GM21786 (cell line): ENCODE data around the gene DLGAP4.

Experiments
- ATAC-seq: cut with Tn5 transposase; IDR thresholded peaks from one replicate; pipeline ENCODE4 v1.9.1; 2021; ENCODE audit not compliant: unreplicated experiment

DLGAP4 gene

DNA sequence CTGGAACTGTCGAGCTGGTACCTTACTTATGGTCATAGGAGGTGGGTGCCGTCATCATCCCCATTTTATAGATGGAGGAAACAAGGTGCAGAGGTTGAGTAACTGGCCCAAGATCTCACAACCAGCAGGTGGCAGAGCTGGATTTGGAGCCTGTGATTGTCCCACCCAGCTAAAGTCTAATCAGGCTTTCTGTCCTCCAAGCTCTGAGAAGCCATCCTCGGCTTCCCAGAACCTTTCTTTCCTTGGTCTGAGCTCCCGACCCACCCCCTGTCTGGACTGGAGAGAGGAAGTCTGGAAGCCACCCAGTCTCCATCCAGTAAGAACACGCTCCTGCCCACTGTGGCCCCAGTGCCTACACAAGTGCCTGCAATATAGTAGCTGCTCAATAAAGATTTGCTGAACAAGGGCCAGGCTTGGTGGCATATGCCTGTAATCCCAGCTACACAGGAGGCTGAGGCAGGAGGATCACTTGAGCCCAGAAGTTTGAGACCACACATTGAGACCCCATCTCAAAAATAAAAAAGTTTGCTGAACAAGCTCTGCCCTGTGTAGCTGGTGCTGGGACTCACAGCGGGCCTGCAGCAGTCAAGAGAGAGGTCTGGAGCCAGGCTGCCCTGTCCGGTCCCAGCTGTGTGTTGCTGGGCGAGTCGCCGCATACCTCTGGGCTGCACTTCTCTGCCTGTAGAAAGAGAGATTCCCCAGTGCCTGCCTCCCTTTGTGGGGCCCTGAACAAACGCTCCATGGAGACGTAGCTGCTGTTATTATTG, 32.5 kb upstream of the DLGAP4 start:
- no peak for ATAC-seq

DNA sequence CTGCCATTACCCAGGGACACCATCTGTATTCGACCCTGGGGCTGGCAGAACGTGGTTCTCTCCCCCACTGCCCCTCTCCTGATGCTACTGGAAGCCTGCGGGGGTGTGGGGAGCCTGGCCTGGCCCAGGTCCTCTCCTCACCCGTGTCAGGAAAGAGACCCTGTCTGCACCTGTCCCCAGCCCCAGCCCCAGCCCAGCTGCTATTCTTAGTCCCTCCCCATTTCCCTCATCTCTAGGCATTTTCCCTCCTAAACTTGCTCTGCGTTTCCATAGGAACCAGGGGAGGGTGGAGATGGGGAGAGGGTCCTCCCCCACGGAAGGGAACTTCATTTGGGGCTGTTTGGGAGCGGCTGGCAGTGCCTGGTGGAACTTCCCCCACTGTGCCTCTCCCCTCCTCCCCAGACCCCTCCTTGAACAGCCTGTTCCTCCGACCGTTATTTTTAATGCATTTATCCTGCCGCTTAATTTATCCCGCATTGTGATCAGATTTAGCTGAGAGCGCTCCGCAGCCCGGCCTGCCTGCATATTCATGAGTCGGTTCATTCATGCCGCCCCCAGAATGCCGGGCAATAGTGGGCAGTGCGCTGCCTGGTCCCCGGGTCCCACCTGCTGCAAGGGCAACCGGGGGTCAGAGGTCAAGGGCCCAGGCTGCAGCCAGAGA, 31.8 kb upstream of the DLGAP4 start:
- ATAC-seq = no peak

DNA sequence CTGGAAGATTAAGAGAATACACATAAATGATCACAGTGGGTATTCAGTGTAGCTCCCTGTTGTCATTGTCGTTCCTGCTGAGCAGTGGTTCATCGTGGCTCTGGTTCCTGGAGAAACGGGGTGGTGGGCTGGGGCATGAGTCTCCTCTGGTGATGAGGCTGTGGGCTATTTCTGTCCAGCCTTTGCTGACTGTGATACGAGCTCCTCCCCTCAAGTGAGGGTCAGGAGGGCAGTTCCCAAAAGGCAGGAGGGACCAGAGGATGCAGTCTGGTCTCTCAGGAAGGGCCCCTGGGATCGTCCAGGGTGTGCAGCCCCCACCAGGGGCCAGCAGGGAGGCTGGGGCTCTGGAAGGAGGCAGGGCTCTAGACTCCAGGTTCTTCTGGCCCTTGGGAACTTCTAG, 31.1 kb upstream of the DLGAP4 start:
- no peak for ATAC-seq

DNA sequence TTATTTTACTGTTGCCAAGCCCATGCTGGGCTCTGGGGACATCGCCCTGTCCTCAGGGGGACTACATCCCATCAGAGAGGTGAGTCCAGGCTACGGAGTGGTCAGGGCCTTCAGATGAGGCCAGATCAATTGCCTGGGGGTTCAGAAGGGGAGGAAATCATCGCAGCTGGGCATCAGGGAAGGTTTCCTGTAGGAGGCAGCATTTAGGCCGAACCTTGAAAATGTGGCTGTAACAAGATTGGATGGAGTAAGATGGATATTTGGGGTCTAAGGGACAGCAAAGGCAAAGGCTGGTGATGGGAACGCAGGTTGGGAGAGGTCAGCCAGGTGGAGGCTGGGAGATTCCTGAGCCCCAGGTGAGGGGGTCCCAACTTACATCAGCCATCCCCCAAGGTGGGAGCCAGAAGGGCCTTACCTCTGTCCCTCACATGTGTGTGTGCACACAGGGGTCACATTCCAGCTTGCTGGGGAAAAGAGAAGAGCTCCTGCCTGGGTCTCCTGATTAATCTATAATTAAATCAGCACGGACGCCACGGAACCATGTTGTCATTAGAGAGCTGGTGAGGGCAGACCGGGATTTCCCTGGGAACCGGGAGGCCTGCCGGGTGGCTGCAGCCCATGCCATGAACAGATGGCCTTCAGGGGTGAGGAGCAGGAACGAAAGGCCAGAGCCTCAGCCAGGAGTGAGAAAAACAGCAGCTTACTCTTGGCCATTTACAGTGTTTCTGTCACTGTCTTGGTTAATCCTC, 30.5 kb upstream of the DLGAP4 start:
- no peak for ATAC-seq

DNA sequence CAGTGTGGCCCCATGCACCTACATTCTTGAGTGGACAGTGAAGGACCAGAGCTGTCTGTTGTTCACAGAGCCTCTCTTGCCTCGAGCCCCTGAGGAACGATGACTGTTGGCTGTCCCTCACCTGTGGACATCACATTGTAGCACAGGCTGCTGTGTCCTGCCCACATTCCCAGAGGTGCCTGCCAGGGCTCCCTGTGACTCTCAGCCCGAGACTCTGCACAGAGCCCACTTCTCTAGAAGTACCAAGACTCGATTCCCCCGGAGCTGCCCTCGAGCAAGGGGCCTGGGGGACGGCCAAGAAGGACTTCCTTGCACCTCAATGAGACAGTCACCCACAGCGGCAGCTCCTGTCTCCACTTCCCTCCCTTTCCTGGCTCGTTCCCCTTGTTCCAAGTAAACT, 28.6 kb upstream of the DLGAP4 start:
- no peak for ATAC-seq

DNA sequence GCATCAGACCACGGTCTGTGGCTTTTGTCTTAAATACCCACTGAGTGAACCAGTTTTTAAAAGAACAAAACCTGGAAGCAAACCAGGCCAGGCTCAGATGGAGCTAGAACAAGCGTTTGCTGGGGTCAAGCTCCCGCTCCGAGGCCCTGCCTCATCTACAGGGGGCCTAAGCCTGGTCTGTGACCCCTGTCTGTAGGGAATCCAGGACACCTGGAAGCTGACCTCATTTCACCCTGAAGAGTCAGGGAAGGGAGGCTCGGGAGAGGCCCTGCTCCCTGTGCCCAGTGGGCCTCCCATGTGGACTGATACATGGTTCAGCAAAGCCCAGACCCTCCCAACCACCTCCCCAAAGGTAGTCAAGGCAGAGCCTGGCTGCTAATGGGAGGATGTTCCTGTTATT, 26.8 kb upstream of the DLGAP4 start:
- ATAC-seq = no peak

DNA sequence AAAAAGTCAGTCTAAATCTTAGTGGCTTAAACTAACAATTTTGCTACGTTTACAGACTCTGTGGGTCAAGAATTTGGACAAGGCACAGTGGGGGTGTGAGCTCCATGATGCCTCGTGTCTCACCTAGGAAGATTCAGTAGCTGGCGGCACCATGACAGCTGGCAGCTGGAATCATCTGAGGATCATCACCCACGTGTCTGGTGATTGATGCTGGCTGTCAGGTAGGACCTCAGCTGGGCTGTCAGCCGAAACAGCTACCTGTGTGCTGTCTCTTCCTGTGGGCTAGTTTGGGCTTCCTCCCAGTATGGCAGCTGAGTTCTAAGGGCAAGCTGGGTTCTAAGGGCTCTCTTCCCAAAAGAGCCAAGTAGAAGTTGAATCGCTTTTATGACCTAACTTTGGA, 26.4 kb upstream of the DLGAP4 start:
- ATAC-seq = no peak

DNA sequence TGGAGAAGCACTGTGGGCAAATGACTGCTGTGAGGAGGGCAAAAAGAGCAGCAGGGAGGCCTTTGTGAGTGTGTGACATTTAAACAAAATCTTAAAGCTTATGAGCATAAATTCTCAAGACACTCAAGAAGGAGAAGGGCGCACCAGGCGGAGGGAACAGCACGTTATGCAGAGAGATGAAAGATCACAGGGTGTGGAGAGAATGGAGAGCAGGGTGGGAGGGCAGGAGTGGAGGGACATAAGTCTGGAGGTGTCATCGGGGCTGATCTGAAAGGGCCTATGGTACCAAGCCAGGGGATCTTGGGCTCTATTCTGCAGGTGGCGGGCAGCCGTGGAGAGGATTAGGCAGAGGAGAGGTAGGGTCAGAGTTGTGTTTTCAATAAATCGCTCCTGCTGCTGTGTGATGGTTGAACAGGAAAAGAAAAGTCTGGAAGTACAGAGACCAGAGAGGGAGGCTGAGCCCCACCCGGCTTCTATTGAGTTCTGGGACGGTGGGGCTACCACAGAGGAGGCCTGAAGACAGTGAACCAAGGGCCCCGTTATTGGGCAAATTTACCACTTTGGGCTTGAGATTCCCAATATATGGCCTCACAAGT, 24.3 kb upstream of the DLGAP4 start:
- no peak for ATAC-seq

DNA sequence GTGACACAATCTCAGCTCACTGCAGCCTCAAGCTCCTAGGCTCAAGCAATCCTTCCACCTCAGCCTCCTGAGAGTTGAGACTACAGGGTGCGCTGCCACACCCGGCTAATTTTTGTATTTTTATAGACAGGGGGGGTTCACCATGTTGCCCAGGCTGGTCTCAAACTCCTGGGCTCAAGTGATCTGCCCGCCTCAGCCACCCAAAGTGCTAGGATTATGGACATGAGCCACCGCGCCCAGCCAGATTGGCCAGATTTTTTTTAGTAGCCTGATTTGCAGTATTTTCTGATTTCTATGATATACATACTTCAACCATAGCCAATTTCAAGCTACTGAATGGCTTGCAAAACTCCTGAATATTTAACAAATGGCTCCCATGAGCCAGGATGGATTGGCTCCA, 21.4 kb upstream of the DLGAP4 start:
- no peak for ATAC-seq

DNA sequence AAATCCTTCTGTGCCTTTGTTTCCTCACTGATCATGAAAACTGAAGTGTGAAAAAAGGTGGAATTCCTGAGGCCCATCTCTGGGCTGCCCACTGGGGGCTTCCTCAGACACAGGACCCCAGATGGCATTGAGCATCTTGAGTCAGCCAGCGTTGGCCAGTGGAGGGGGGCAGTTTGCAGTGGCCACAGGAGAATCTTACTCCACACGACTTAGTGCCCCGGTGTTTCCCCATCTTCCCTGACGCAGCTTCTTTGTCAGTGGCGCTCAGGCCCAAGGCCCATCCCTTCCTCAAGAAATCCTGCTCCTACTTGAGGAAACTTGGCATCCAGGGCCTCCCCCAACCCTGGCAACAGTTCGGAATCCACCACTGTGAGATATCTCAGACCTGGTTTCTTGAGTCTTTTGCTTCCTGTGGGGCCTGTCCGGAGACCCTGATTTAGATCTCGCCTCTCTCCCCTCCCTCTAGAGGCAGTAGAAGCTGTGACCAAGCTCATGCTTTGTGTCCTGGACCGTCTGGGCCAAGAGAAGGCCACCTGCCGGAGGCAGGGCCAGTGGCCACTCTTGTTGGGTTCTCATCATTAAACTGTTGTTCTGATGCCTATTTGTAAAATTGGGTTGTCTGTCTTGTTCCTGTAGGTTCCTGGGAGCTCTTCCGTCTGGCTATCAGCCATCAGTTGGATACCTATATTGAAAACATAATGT, 20.2 kb upstream of the DLGAP4 start:
- ATAC-seq = no peak

DNA sequence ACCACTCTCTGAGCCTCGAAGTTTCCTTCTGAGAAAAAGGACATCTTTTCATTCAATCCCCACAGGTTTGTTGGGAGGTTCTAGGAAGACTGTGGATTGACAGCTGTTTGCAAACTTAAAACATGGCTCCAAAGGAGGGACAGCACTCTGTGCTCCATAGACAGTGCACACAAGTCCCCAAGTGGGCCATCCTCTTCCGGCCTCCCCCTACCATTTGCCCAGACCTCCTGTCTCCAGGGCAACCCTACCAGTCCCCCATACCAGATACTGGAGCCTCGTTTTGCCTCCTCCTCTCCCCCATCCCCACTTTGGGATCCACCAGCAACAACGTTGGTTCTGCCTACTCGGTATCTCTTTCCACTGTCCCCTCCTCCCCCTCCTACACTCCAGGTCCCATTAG, 8.5 kb upstream of the DLGAP4 start:
- no peak for ATAC-seq

DNA sequence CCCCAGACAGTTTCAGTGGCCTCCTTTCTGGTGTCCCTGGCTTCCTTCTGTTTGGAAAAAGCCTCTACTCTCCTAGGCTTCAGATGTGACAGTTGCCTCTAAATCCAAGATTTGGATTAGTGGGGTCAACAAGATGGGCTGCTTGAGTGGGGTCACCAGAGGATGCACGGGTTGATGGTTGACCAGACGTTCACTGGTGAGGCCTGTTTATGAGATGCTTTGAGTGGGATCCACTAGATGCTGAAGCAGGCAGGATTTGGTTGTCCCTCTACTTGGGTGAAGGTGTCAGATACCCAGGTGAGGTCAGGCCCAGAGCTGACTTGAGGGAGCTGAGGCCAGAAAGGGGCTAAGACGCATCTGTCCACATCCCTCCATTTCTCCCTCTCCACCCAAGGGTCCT, 8.1 kb upstream of the DLGAP4 start:
- no peak for ATAC-seq

DNA sequence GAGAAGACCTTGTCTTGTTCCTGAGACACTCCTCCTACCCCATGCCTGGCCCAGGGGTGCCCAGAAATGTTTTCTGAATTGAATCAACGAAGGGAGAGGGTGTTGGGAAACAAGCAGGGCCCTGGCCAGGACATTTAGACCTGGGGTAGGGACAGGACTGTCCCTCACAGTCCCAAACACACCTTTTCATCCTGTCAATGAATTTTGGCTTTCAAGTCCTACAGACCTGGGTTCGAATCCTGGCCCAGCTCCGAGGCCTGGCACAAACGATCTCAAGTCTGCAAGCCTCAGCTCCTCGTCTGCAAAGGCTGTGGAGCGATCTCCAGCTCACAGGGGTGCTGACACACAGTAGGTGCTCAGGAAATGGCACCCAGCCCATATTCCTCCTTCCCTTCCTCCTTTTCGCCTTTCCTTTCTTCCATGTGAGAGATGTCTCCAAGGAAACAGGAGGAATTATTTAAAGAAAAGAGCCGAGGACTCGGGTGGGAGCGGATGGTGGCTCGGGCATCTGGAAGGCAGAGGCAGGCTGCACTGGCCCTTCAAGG, 7.3 kb upstream of the DLGAP4 start:
- no peak for ATAC-seq

DNA sequence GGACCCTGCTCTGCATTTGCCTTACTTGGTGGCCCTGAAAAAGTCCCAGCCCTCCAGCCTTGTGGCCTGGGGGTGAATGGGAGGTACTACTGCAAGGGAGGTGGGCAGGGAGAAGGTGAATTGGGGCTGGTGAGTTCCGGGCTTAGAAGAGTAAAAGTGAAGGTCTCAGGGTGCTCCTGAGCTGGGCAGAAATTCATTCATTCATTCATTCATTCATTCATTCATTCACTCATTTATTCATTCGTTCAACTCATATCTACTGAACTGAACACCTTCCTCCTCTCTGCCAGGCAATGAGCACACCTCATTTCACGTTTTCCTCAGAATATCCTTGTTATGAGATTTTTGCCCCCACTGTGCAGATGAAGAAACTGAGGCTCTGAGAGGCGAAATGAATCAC, 6.7 kb upstream of the DLGAP4 start:
- no peak for ATAC-seq

DNA sequence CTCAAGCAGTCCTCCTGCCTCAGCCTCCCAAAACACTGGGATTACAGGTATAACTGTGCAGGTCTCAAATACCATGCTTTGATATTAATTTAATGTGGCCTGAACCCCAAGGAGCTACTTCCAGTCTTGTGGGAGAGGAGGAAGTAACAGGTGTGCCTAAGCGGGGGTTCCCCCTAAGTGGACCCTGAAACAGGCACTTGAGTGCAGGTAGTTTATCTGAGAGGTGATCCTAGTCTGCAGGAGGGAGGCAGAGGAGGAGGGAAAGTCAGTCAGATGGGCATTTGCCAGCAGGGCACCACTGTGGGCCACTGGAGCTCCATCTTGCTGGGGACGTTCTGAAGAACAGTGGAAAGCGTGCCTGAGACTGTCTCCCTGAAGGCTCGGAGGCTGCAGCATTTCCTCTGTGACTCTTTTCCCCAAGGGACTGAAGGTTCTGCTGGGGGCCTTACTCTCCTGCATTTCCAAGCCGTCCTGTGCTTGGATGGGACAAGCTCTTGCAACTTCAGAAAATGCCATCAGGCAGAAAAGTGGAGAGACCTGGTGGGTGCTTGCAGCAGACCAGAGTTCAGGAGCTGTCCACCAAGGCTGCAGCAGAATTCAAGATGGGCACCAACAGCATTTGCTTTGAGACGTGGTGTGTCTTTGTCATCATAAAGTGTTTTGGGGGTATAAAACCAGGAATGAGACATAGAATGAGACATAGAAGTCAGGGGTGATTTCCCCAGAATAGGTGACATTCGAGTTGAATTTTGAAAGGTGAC, 4.6 kb upstream of the DLGAP4 start:
- no peak for ATAC-seq

DNA sequence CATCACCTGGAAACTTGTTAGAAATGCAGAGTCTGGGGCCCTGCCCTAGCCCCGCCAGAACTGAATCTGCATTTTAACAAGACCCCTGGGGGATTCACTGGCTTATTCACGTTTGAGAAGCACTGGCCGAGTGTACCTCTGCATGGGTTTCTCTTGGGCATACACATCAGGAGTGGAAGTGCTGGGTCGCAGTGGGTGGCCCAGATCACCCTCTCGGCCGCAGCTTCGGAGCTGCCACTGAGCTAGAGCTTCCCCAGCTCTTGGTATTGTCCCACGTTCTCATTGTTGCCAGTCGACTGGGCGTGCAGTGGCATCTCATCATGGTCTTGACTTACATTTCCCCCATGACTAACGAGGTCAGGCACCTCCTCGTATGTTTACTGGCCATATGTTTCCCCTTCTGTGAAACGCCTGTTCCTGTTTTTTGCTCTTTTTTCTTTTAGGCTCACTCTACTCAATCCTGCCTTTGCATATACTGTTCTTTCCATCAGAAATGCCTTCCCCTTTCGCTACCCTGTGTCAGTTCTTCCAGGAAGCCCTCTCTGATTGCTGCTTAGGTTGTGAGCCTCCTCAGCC, 3.0 kb upstream of the DLGAP4 start:
- no peak for ATAC-seq

DNA sequence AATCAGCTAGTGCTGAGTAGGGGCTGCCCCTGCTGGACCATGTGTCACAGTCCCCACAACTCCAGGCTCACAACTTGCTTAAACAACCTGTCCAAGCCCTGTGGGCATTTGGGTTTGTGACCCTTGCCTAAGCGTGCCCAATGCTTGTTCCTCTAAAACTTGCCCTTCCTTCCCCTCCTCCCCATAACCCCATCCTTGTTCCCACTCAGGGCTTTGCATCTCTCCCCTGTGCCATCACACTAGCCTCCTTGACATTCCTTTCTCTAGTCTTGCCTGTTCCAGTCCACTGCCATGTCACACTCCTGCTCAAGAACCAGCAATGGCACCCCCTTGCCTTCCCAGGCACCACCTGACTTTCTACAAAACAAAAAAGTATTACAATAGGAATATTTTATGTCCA, 2.3 kb upstream of the DLGAP4 start:
- no peak for ATAC-seq

DNA sequence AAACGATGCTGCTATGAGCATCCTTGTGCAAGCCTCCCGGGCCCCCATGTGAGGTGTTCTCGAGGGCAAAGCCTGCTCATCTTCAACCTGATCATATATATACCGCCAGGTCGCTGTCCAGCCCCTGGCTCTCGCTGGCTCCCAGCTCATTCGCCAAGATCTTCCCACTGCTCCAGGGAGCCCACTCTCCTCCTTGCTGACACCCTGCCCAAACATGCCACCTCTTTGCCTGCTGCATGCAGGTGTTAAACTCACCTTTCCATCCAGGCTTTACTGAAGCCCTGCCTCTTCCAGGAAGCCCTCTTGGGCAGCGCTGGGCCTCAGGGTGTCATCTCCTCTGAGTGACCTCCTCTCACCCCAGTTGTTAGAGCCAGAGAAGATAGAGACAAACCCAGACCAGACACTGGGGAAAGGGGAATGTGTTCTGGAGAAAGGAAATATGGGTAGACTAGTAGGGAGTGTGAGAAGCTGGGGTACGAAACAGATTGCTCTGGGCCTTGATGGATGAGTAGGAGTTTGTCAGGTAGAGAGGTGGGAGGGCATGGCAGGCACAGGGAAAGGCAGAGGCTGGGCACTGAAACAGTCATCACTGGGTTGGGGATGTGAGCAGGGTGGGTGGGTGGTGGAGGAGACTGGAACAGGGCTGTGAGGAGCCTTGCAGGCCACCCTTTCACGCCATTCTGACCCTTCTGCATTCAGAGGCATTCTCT, 1.2 kb upstream of the DLGAP4 start:
- ATAC-seq = no peak
